SU-DHL-6 (cell line): Measurements from ENCODE around the gene MRPS33.

ENCODE experiments used
- H2AFZ ChIP-seq: fragments of 200-600 bp; sonication (generic); 2 replicates; pipeline ENCODE4 v1.6.1; 2014; ENCODE audit warnings: low read depth, mild to moderate bottlenecking, moderate library complexity, mixed read lengths, antibody characterized with exemption, low read length; ENCODE audit not compliant: severe bottlenecking
- H3F3A ChIP-seq: fragments of 200-600 bp; shearing (Covaris generic); 2 replicates; pipeline ENCODE4 v1.6.0; 2016; ENCODE audit warnings: antibody characterized with exemption, mild to moderate bottlenecking; ENCODE audit not compliant: insufficient read depth
- H3K27ac ChIP-seq: fragments of 200-600 bp; sonication (generic); 2 replicates; pipeline ENCODE4 v1.5.1; 2016; ENCODE audit warnings: low read depth, mild to moderate bottlenecking, low read length, moderate library complexity, mixed read lengths
- H3K27me3 ChIP-seq: fragments of 200-600 bp; sonication (generic), shearing (Covaris generic); 2 replicates; pipeline ENCODE4 v1.6.0; 2014; ENCODE audit warnings: mild to moderate bottlenecking, low read length
- H3K36me3 ChIP-seq: fragments of 200-600 bp; sonication (generic); 2 replicates; pipeline ENCODE4 v1.6.1; 2014; ENCODE audit warnings: mild to moderate bottlenecking, low read length, mixed read lengths
- H3K4me2 ChIP-seq: fragments of 300-600, 200-600 bp; shearing (Covaris generic), sonication (generic); 2 replicates; pipeline ENCODE4 v1.6.0; 2014; ENCODE audit warnings: low read length, low read depth, mild to moderate bottlenecking; ENCODE audit not compliant: poor library complexity, severe bottlenecking
- H3K4me3 ChIP-seq: fragments of 200-600 bp; sonication (generic); 2 replicates; pipeline ENCODE4 v1.5.1; 2014; ENCODE audit warnings: antibody characterized with exemption, low read length, mild to moderate bottlenecking, mixed read lengths; ENCODE audit not compliant: insufficient read depth, poor library complexity, severe bottlenecking
- H3K79me2 ChIP-seq: fragments of 200-600 bp; sonication (generic); 2 replicates; pipeline ENCODE4 v1.6.1; 2014; ENCODE audit warnings: mild to moderate bottlenecking, low read length, moderate library complexity; ENCODE audit not compliant: insufficient read depth
- H3K9ac ChIP-seq: fragments of 200-600 bp; sonication (generic); 2 replicates; pipeline ENCODE4 v1.7.0; 2014; ENCODE audit warnings: mild to moderate bottlenecking, low read length
- H3K9me2 ChIP-seq: fragments of 200-600 bp; sonication (generic); replicated peaks from 2 replicates; pipeline ENCODE4 v1.6.1; 2014; ENCODE audit warnings: low read length; ENCODE audit not compliant: insufficient read depth
- H3K9me3 ChIP-seq: fragments of 200-600 bp; sonication (generic); 2 replicates; pipeline ENCODE4 v1.6.1; 2014; ENCODE audit warnings: low read length, mixed read lengths; ENCODE audit not compliant: insufficient read depth
- H4K20me1 ChIP-seq: fragments of 200-600 bp; sonication (generic); 2 replicates; pipeline ENCODE4 v1.6.1; 2014; ENCODE audit warnings: low read depth, mild to moderate bottlenecking, antibody characterized with exemption, low read length, moderate library complexity, mixed read lengths
- CTCF ChIP-seq: fragments of 200-600 bp; sonication (generic); IDR thresholded peaks from one replicate; pipeline ENCODE4 v1.5.1; 2017; ENCODE audit warnings: antibody characterized with exemption, mild to moderate bottlenecking, low read length, moderate library complexity; ENCODE audit not compliant: insufficient read depth, poor library complexity, severe bottlenecking
- EZH2phosphoT487 ChIP-seq: fragments of 200-600 bp; sonication (generic), shearing (Covaris generic); conservative IDR thresholded peaks from 2 replicates; pipeline ENCODE4 v1.6.1; 2018; ENCODE audit warnings: mild to moderate bottlenecking, antibody characterized with exemption, low read length, moderate library complexity, mixed read lengths

The MRPS33 gene

GRCh38 chr7:140990193-140990962 is 24.4 kb downstream of the MRPS33 start:
- Histone ChIP-seq H3K9ac (no peak overlapping the region), H3K79me2 (no peaks in the 10 kb centered on the region), H3K9me3 (no peaks in the 10 kb centered on the region), H3K36me3 (no peaks in the 10 kb centered on the region), H2AFZ (no peak overlapping the region), H3K9me2 (no peaks in the 10 kb centered on the region), H3F3A (no peaks in the 10 kb centered on the region), H3K4me2 (no peak overlapping the region), H4K20me1 (no peaks in the 10 kb centered on the region), H3K4me3 (no peak overlapping the region), H3K27me3 (no peaks in the 10 kb centered on the region), H3K27ac (no peak overlapping the region)
- TF ChIP-seq CTCF (no peak), EZH2phosphoT487 (no peak)

- Histone ChIP-seq H3K4me3 (no peak overlapping the region), H3K27ac (no peak overlapping the region), H3K27me3 (no peaks in the 10 kb centered on the region), H3K9me3 (no peaks in the 10 kb centered on the region), H2AFZ (no peak overlapping the region), H4K20me1 (no peaks in the 10 kb centered on the region), H3K9me2 (no peaks in the 10 kb centered on the region), H3K4me2 (no peak overlapping the region), H3K9ac (no peak overlapping the region), H3K79me2 (no peaks in the 10 kb centered on the region), H3F3A (no peaks in the 10 kb centered on the region), H3K36me3 (no peaks in the 10 kb centered on the region)
- TF ChIP-seq CTCF: no peak
- TF ChIP-seq EZH2phosphoT487: no peak
Measured at GRCh38 chr7:140989068-140989467, 25.7 kb downstream of the MRPS33 start.

GRCh38 chr7:140983802-140984201 is 30.9 kb downstream of the MRPS33 start:
- Histone ChIP-seq H2AFZ (no peak overlapping the region), H3K4me2 (no peak overlapping the region), H3K27ac (no peak overlapping the region), H3K9me3 (no peaks in the 10 kb centered on the region), H3K79me2 (no peaks in the 10 kb centered on the region), H4K20me1 (no peaks in the 10 kb centered on the region), H3K4me3 (no peak overlapping the region), H3K27me3 (no peaks in the 10 kb centered on the region), H3F3A (no peaks in the 10 kb centered on the region), H3K9me2 (no peaks in the 10 kb centered on the region), H3K9ac (no peak overlapping the region), H3K36me3 (no peaks in the 10 kb centered on the region)
- TF ChIP-seq CTCF: peak; percentile 48
- no peak for TF ChIP-seq EZH2phosphoT487
